ENCODE data around the gene CEBPA. TPM values are rescaled to one million over a fixed set of nuclear protein-coding genes. Genes with fewer than 3 reads are reported as not detected.

Gene CEBPA
- total RNA-seq, 4 donors from 2014 or later, result 12.9 to 31.0 (median 17.4) TPM

GRCh38 chr19:33343301-33343700, 41.0 kb upstream of the CEBPA start:
- Histone ChIP-seq H3K4me1 (peaks cover 0 to 4% of the 10 kb centered on the region in 2 donors), H3K27me3 (no peaks in the 10 kb centered on the region), H3K27ac (no peak overlapping the region), H3K4me3 (replicated peaks in 1 of 3) (no peak overlapping the region), H3K36me3 (no peaks in the 10 kb centered on the region), H3K9me3 (no peaks in the 10 kb centered on the region)
- intact Hi-C loops (cut with DNase I), result no loop called here
- no peak for DNase-seq
- no peak for TF ChIP-seq POLR2A (IDR thresholded peaks at IDR 0.05)
- TF ChIP-seq, protein P1, sequence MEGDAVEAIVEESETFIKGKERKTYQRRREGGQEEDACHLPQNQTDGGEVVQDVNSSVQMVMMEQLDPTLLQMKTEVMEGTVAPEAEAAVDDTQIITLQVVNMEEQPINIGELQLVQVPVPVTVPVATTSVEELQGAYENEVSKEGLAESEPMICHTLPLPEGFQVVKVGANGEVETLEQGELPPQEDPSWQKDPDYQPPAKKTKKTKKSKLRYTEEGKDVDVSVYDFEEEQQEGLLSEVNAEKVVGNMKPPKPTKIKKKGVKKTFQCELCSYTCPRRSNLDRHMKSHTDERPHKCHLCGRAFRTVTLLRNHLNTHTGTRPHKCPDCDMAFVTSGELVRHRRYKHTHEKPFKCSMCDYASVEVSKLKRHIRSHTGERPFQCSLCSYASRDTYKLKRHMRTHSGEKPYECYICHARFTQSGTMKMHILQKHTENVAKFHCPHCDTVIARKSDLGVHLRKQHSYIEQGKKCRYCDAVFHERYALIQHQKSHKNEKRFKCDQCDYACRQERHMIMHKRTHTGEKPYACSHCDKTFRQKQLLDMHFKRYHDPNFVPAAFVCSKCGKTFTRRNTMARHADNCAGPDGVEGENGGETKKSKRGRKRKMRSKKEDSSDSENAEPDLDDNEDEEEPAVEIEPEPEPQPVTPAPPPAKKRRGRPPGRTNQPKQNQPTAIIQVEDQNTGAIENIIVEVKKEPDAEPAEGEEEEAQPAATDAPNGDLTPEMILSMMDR (IDR thresholded peaks at IDR 0.05), result no peak
- 74 to 90% methylated on average over 2 of the region's 2 CpGs for WGBS, 2 donors

GRCh38 chr19:33340991-33341390, 38.7 kb upstream of the CEBPA start:
- WGBS, 2 donors, result 67 to 69% methylated on average over 2 of the region's 2 CpGs
- Histone ChIP-seq H3K4me1 (no peaks in the 10 kb centered on the region), H3K27me3 (no peaks in the 10 kb centered on the region), H3K36me3 (no peaks in the 10 kb centered on the region), H3K27ac (no peak overlapping the region), H3K9me3 (no peaks in the 10 kb centered on the region), H3K4me3 (replicated peaks in 1 of 3) (no peak overlapping the region)
- TF ChIP-seq POLR2A (IDR thresholded peaks at IDR 0.05), result no peak
- TF ChIP-seq, protein P1 (IDR thresholded peaks at IDR 0.05), result no peak
- no peak for DNase-seq
- intact Hi-C loops (cut with DNase I), result no loop called here

GRCh38 chr19:33339016-33339984, 37.0 kb upstream of the CEBPA start:
- TF ChIP-seq POLR2A (IDR thresholded peaks at IDR 0.05), result no peak
- TF ChIP-seq, protein P1 (IDR thresholded peaks at IDR 0.05), result no peak
- Histone ChIP-seq H3K4me3 (replicated peaks in 1 of 3) (no peak overlapping the region), H3K4me1 (no peaks in the 10 kb centered on the region), H3K36me3 (no peaks in the 10 kb centered on the region), H3K9me3 (no peaks in the 10 kb centered on the region), H3K27me3 (no peaks in the 10 kb centered on the region), H3K27ac (no peak overlapping the region)
- WGBS, 2 donors, result 84 to 87% methylated on average over 8 of the region's 8 CpGs
- DNase-seq, result no peak
- intact Hi-C loops (cut with DNase I), result no loop called here

GRCh38 chr19:33335446-33335845, 33.1 kb upstream of the CEBPA start:
- Histone ChIP-seq H3K4me1 (no peaks in the 10 kb centered on the region), H3K36me3 (no peaks in the 10 kb centered on the region), H3K27me3 (no peaks in the 10 kb centered on the region), H3K9me3 (no peaks in the 10 kb centered on the region), H3K27ac (no peak overlapping the region), H3K4me3 (replicated peaks in 1 of 3) (no peak overlapping the region)
- TF ChIP-seq POLR2A (IDR thresholded peaks at IDR 0.05), result no peak
- TF ChIP-seq, protein P1 (IDR thresholded peaks at IDR 0.05), result no peak
- 78 to 90% methylated on average over 5 of the region's 5 CpGs for WGBS, 2 donors
- no peak for DNase-seq
- intact Hi-C loops (cut with DNase I), result no loop called here

- Histone ChIP-seq H3K4me3 (replicated peaks in 1 of 3) (no peak overlapping the region), H3K4me1 (no peaks in the 10 kb centered on the region)
These were observed 31.9 kb upstream of the CEBPA start for GRCh38 chr19:33334271-33334670.

More at GRCh38 chr19:33334271-33334670, 31.9 kb upstream of the CEBPA start:
- TF ChIP-seq, protein P1 (IDR thresholded peaks at IDR 0.05), result no peak
- no peak for TF ChIP-seq POLR2A (IDR thresholded peaks at IDR 0.05)
- Histone ChIP-seq H3K27me3 (no peaks in the 10 kb centered on the region), H3K27ac (no peak overlapping the region), H3K36me3 (no peaks in the 10 kb centered on the region), H3K9me3 (no peaks in the 10 kb centered on the region)
- 97 to 98% methylated on average over 3 of the region's 3 CpGs for WGBS, 2 donors
- no peak for DNase-seq
- intact Hi-C loops (cut with DNase I), result no loop called here
